ENCODE measurements around the gene CDCA8. TPM values are rescaled to one million over a fixed set of nuclear protein-coding genes. Genes with fewer than 3 reads are reported as not detected.
A peak's percentile ranks its signal among the peaks of the same experiment; 100 is the strongest.

CDCA8 gene
- total RNA-seq, 2 donors from 2014 or later: 14.9 to 44.5 TPM

GRCh38 chr1:37672136-37672870 is 20.0 kb upstream of the CDCA8 start:
- no peaks in the 10 kb centered on the region for H3K36me3 ChIP-seq
- H3K4me1 ChIP-seq: no peaks in the 10 kb centered on the region
- H3K9ac ChIP-seq (ENCODE audit: low read depth in 2 of 2, low read length in 2 of 2): no peak overlapping the region
- DNase-seq: no peak
- H3K27me3 ChIP-seq: no peaks in the 10 kb centered on the region
- H3K9me3 ChIP-seq: no peaks in the 10 kb centered on the region
- TF ChIP-seq, protein P1, sequence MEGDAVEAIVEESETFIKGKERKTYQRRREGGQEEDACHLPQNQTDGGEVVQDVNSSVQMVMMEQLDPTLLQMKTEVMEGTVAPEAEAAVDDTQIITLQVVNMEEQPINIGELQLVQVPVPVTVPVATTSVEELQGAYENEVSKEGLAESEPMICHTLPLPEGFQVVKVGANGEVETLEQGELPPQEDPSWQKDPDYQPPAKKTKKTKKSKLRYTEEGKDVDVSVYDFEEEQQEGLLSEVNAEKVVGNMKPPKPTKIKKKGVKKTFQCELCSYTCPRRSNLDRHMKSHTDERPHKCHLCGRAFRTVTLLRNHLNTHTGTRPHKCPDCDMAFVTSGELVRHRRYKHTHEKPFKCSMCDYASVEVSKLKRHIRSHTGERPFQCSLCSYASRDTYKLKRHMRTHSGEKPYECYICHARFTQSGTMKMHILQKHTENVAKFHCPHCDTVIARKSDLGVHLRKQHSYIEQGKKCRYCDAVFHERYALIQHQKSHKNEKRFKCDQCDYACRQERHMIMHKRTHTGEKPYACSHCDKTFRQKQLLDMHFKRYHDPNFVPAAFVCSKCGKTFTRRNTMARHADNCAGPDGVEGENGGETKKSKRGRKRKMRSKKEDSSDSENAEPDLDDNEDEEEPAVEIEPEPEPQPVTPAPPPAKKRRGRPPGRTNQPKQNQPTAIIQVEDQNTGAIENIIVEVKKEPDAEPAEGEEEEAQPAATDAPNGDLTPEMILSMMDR (IDR thresholded peaks at IDR 0.05): no peak
- intact Hi-C loops (cut with DNase I): no loop called here
- no peak overlapping the region for H3K4me3 ChIP-seq
- H3K27ac ChIP-seq: no peak overlapping the region

DNA sequence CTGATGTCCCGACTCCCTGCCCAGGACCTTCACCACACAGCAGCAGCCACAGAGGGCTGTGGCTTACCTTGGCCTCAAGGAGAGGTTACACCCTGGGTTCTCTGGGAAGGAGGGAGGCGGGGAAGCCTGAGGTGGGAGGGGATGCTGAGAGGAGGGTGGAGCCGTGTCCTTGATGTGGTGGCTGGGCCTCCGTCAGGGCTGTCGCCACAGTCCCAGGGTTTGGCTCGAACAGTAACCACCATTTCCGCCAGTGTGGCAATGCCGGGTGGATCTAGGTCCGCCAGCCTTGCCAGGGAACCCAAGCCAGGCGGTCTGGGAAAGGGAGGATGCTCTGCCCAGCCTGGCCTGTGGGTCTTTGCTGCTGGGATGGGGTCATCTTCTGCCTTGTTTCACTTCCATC is 18.4 kb upstream of the CDCA8 start:
- Histone ChIP-seq H3K36me3 (no peaks in the 10 kb centered on the region), H3K4me1 (no peaks in the 10 kb centered on the region), H3K9me3 (no peaks in the 10 kb centered on the region), H3K27me3 (no peaks in the 10 kb centered on the region), H3K4me3 (no peak overlapping the region), H3K9ac (ENCODE audit: low read depth in 2 of 2, low read length in 2 of 2) (no peak overlapping the region), H3K27ac (no peak overlapping the region)
- TF ChIP-seq, protein P1 (IDR thresholded peaks at IDR 0.05): no peak
- intact Hi-C loops (cut with DNase I): no loop called here
- peak; percentile 24 for DNase-seq

GRCh38 chr1:37676281-37677142 is 15.8 kb upstream of the CDCA8 start:
- no peaks in the 10 kb centered on the region for H3K4me1 ChIP-seq
- no peak for DNase-seq
- H3K36me3 ChIP-seq: no peaks in the 10 kb centered on the region
- TF ChIP-seq, protein P1 (IDR thresholded peaks at IDR 0.05): no peak
- intact Hi-C loops (cut with DNase I): no loop called here
- H3K27ac ChIP-seq: no peak overlapping the region
- H3K27me3 ChIP-seq: no peaks in the 10 kb centered on the region
- H3K4me3 ChIP-seq: no peak overlapping the region
- H3K9me3 ChIP-seq: no peaks in the 10 kb centered on the region
- H3K9ac ChIP-seq (ENCODE audit: low read depth in 2 of 2, low read length in 2 of 2): peak overlapping the region in 1 of 2 donors; percentile 53

DNA sequence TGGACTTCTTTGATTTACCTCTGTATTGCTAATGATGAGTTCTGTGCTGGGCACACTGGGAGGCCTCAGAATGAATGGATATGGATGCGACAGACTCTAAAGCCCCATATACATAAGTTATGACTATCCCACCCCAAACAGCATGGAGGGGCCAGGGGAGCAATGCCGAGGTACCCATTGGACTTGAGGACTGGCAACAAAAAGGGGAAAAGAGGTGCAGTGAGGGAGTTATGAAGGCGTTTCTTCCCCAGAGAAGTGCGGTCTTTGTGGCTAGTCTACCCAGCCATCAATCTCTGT is 15.2 kb upstream of the CDCA8 start:
- Histone ChIP-seq H3K36me3 (no peaks in the 10 kb centered on the region), H3K27me3 (no peaks in the 10 kb centered on the region), H3K4me3 (no peak overlapping the region)

DNA sequence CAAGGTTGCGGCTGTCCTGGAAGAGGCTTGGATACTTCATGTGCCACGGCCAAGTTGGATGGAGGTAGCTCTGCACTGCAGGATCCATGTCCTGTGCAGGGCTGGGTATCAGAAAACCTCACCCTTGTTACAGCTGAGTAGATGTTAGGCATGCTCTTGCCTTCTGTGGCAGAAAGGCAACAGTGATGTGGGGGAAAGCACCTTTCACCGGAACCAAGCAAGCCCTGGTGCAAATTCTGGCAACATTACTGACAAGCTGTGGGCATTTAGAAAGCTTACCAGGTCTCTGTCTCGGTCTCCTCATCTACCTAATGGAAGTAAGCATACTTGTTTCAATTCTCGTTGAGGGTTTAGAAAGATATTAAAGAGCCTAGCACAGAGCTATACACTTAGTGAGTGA is 14.5 kb upstream of the CDCA8 start:
- H3K36me3 ChIP-seq: no peaks in the 10 kb centered on the region
- H3K9me3 ChIP-seq: no peaks in the 10 kb centered on the region
- no peaks in the 10 kb centered on the region for H3K27me3 ChIP-seq
- no peak overlapping the region for H3K4me3 ChIP-seq
- no peak overlapping the region for H3K27ac ChIP-seq
- DNase-seq: no peak
- TF ChIP-seq, protein P1 (IDR thresholded peaks at IDR 0.05): no peak
- no peak overlapping the region for H3K9ac ChIP-seq (ENCODE audit: low read depth in 2 of 2, low read length in 2 of 2)
- no peaks in the 10 kb centered on the region for H3K4me1 ChIP-seq
- intact Hi-C loops (cut with DNase I): no loop called here

More for the DNA sequence above, 15.2 kb upstream of the CDCA8 start:
- no peaks in the 10 kb centered on the region for H3K9me3 ChIP-seq
- TF ChIP-seq, protein P1 (IDR thresholded peaks at IDR 0.05): no peak
- H3K27ac ChIP-seq: no peak overlapping the region
- no peaks in the 10 kb centered on the region for H3K4me1 ChIP-seq
- no peak overlapping the region for H3K9ac ChIP-seq (ENCODE audit: low read depth in 2 of 2, low read length in 2 of 2)
- intact Hi-C loops (cut with DNase I): no loop called here
- no peak for DNase-seq
